GM18951 (cell line): ENCODE data around the gene SDC4.

Source experiments
- POLR2A ChIP-seq: IDR thresholded peaks from 4 replicates; pipeline ENCODE4 v1.6.1; 2011; ENCODE audit warnings: mild to moderate bottlenecking; ENCODE audit not compliant: insufficient read length, insufficient read depth; ENCODE audit errors: extremely low read depth
- in situ Hi-C: fragments of 300-500 bp; cut with MboI; formaldehyde crosslinking; loops from one replicate; pipeline ENCODE4 v1.12.0; 2022; ENCODE audit warnings: low sequenced_read_pairs, mixed read lengths, inconsistent platforms; ENCODE audit not compliant: unreplicated experiment

The SDC4 gene

DNA sequence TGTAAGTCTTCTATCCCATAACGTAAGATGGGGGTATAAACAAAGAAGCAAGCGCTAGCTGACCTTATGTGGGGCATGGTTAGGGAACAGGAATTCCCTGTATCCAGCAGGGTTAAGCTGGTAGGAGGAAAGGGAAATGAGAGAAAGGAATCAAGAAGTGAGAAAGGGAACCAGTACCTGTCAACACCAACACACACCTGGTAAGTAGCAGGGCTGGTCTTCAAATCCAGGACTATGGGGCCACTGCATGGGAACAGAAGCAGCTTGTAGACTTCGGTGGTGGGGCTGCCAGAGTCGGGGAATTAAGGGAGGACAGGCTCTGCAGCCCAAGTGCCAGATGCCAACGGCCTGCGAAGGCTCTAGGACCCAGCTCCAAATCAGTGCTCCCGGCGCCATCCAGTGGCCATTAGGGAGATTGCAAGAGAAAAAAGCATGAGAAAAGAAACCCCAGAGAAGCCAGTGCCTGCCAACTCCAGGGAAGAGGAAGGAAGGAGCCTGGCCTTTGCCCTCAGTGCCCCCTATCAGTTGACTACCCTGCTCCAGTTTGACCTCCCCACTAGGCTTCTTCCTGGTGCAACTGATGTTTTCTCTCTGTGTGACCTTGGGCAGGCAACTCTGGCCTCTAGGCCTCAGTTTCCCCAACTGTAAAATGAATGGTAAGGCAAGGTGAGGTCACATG is 57.4 kb downstream of the SDC4 start:
- in situ Hi-C loops = no loop called here
- TF ChIP-seq POLR2A = no peak

DNA sequence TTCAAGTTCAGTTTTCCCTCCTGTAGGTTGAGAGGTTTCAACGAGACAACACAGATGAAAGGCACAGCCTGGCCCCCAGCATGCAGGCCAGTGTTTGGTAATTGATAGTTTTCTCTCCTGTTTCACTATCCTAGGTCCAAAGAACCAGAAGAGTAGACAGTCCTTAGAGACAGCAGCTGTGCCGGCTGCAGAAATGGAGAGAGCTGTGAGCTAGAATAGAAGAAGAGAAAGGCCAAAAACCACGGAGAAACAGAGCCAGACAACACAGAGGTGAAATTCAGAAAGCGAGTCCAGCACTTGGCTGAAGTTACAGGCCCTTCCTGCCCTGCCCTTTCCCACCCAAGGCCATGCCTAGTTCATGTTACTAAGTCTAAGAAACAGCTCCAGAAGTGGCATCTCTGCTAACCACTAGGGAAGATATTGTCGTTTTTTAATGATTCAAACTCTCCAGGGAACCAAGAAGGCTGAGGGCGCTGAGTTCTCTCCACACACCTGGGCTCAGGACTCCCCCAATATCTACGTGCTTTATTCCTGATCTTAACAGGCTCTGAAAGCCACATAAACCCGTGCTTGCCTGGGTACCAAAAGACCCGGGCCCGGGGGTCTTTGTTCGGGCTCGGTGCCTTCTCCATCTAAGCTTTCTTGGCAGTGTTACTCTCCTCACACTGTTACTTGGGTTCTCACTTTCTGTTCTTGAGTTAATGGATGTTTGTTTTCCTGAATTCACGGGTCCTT is 58.1 kb downstream of the SDC4 start:
- in situ Hi-C loops = no loop called here
- TF ChIP-seq POLR2A = no peak

DNA sequence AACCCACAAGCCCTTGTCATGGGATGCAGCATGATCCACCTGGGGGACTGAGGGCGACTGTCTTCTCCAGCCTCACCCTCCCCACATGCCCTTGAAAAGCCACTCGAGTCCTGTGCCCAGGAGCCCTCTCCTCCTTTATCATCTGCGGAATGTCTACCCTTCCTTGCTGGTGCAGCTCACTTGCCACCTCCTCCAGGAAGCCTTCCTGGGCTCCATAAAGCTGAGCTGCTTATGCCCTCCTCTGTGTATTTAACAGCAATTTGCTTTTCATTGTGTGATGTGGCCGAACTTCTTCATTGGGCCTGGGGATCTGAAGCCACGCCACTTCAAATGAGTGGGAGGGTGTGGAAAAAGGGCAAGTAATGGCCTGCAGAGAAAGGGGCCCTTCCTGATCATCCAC is 59.4 kb downstream of the SDC4 start:
- TF ChIP-seq POLR2A = no peak
- in situ Hi-C loops = no loop called here

DNA sequence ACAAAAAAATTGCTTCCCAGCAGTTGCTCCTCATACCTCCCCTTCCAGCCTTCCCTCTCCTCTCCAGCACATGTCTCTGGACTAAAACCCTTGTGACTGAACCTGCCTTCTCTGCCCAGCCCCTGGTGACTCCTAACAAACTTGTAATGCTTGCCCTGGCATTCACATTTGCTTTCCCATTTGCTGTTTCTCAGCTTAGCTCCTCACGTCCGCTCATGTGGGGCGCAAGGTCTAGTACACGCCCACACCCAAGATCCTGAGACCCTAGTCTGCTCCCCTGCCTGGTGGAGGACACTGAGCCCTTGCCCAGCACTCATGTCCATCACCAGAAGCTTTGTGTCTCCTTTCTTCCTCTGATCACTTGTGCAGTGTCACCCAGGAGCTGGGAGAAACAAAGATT is 59.8 kb downstream of the SDC4 start:
- no peak for TF ChIP-seq POLR2A
- in situ Hi-C loops = no loop called here

DNA sequence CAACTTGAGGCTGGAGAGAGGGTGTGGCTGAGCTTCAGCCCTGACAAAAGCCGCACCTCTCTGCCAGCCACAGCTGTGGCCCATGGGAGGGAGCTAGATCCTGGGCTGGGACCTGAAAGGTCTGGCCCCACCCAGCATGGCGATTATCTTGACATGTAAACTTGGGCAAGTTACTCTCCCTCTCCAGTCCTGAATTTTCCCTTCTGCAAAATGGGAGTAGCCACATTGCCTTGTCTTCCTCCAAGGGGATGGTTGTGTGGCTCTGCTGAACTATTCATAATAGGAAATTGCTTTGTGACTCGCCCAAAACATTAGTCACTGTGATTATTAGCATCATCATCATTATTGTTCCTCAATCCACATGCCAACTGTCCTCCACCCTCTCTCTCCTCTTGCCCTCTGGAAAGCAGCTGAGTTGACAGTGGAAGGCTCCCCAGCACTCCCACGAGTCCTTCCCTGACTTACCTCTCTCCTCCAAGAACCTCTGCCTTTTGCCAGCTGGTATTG is 64.6 kb downstream of the SDC4 start:
- in situ Hi-C loops = no loop called here
- no peak for TF ChIP-seq POLR2A

DNA sequence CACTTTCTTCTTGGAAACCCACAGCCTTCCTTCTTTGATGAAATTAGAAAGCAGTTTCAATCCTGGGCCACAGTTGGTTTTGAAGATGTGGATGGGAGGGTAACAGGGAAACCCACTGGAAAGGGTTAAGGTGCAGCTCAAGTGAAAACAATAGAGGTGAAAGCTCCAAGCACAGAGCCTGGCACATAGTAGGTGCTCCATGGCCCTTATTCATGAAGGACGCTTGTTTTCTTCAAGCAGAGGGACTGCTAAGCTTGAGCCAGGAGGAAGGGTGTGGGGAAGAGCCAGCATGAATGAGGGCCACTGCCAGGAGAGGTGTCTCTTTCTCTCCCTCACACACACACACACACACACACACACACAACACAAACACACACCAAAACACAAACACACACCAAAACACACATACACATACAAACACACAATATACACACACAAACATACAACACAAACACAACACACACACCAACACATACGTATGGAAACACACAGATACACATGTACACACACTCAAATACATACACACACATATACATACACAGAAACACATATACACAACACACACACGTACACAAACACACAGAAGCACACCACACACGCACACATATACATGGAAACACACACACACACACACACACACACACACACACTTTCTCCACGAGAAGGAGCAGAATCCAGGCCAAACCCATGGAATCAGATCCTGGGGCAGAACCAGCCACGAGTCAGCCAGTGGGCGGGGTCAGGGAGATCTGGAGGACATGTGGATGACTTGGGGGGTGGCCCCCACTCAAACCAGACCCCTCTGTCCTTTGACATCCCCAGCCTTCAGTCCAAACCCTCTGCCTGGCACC is 65.3 kb downstream of the SDC4 start:
- in situ Hi-C loops = no loop called here
- TF ChIP-seq POLR2A = no peak

DNA sequence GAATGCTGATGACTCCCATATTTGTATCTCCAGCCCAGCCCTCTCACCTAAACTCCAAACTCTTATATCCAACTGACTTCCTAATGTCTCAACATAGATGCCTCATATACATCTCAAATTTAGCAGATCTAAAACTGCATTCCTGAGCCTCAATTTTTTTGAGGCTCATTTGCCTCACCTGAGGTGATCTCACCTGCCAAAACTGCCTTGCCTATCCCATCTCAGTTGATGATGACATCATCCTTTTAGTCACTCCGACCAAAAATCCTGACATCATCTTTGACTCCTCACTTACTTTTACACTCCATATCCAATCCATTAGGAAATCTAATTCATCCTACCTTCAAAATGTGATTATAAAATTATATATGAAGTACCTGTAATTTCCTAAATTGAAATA is 68.2 kb downstream of the SDC4 start:
- in situ Hi-C loops = no loop called here
- no peak for TF ChIP-seq POLR2A

DNA sequence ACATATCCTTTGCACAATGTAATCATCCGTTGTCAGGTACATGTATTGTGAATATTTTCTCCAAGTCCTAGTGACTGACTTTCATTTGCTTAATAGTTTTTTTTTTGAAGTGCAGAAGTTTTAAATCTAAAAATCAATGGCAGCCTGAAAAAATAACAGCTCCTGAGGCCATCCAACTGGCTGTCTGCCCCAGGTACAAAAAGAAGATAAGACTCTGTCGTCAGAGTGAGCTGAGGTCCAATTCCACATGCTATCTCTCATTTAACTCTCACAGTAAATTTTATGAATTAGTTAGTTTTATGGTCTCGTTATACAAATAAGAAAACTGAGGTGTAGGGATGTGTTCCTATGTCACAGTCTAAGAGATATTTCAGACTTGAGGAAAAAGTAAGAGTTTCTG is 72.9 kb downstream of the SDC4 start:
- TF ChIP-seq POLR2A = no peak
- in situ Hi-C loops = no loop called here
